Stimulated activated CD4-positive, alpha-beta T cell treated with anti-CD3 and anti-CD28 coated beads, Interleukin-15, amount 100 ng/mL, for 1 hour (primary cell): ENCODE results near the gene MLST8.

Source experiments
- DNase-seq, 2 donors: peaks; one replicate each; pipeline ENCODE4 v3.0.0-alpha.2; 2020; ENCODE audit warnings: low read depth in 1 of 2, low spot score in 1 of 2

Gene MLST8

DNA sequence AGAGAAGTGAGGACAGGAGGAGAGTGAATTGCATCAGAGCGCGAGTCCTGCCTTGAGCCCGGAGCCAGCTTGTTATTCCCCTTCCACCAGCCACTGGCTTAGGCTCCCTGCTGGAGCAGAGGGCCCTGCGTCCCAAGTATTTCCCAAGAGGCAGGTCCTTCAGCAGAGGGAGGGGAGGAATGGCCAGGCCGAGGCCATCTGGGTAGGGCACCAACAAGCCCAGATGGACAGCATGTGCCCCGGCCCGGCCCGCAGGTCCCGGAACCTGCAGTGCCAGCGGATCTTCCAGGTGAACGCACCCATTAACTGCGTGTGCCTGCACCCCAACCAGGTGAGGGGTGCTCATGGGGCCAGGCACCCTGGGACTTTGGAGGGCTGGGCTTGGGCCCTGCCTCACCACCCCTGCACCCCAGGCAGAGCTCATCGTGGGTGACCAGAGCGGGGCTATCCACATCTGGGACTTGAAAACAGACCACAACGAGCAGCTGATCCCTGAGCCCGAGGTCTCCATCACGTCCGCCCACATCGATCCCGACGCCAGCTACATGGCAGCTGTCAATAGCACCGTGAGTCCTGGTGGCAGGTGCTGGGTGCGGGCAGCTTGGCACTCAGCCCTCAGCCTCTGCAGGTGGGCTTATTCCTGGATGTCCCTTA, 1.7 kb downstream of the MLST8 start:
- DNase-seq: no peak

DNA sequence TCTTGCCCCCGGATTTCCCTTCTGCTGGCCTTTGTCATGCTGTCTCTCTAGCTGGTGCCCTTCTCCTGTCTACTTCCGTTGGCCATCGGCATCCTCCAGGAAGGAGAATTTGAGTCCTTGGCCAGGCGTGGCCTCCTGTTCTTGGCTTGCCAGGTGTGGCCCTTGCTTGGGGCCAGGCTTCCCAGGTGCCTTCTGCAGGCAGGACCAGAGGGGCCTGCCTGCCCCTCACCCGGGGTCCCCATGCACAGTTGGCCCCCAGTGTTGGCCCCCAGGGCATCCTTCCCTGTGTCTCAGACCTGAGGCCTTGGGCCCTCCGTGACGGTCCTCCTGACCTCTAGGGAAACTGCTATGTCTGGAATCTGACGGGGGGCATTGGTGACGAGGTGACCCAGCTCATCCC, 2.6 kb downstream of the MLST8 start:
- no peak for DNase-seq

DNA sequence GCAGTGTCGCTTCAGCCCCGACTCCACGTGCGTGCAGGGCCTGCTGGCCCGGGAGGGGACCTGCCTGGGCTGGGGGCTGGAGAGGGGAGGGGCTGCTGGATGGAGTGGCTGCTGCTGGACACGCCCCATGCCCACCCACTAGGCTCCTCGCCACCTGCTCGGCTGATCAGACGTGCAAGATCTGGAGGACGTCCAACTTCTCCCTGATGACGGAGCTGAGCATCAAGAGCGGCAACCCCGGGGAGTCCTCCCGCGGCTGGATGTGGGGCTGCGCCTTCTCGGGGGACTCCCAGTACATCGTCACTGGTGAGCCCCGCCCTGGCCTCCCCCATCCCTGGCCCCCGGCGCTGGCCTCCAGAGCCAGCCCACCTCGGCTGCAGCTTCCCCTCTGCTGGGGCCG, 3.1 kb downstream of the MLST8 start:
- DNase-seq: no peak

DNA sequence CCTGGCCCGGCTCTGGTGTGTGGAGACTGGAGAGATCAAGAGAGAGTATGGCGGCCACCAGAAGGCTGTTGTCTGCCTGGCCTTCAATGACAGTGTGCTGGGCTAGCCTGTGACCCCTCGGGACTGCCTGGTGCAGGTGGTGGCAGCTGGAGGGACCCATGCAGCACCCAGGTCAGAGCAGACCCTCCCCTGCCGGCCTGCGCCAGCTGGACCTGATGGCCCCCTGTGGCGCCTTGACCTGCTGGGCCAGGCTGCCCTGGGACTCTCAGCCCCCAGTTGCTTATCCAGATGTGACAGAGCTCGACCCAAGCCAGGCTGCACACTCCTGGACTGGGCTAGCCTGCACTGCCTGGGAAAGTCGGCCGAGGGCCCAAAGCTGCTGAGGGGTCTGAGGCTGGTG, 3.5 kb downstream of the MLST8 start:
- DNase-seq: no peak

DNA sequence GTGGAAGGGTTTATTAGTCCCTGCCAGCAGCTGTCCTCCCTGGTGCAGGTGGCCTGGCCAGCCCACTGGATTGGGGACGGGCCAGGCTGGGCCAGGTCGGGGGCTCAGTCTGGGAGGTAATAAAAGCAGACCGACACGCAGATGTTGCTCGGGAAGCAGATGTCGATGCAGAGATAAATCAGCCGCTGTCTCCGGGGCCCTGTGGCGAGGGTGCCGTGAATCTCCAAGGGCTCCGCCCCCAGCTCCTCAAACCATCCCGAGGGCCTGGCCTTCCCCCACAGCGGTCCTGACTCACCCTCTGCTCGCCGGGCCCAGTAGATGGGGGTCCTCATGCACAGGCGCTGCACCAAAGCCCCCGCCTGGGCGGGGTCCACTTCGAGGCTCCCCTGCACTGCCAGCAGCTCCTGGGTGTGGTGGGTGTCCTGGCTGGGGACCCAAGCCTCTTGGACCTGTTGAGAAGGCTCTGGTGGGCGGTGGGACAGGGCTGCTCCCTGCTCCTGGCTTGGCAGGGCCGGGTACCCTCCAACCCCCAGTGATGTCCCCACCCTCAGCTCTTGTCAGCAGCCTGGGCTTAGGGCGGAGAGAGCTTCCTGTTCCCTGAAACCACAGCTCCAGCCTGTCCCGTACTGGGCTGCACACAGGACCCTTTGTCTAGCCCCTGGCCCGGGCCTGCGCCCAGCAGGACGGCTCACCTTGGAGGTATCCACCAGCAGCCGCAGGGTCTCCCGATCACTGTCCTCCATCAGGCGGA, 4.2 kb downstream of the MLST8 start:
- no peak for DNase-seq

DNA sequence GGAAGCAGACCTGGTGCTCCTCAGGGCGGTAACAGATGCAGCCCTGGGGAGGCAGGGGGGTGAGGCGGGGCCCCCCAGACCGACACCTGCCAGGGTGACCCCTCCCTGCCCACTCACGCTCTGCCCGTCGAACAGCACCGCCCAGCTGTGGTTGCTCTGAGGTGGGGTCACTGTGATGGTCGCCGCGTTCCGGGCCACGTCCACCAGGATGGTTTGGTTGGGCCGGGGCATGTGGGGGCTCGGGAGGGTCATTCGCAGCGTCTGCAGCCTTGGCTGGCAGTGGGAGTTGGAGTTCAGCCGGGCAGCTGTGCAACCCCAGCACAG, 4.7 kb downstream of the MLST8 start:
- no peak for DNase-seq

DNA sequence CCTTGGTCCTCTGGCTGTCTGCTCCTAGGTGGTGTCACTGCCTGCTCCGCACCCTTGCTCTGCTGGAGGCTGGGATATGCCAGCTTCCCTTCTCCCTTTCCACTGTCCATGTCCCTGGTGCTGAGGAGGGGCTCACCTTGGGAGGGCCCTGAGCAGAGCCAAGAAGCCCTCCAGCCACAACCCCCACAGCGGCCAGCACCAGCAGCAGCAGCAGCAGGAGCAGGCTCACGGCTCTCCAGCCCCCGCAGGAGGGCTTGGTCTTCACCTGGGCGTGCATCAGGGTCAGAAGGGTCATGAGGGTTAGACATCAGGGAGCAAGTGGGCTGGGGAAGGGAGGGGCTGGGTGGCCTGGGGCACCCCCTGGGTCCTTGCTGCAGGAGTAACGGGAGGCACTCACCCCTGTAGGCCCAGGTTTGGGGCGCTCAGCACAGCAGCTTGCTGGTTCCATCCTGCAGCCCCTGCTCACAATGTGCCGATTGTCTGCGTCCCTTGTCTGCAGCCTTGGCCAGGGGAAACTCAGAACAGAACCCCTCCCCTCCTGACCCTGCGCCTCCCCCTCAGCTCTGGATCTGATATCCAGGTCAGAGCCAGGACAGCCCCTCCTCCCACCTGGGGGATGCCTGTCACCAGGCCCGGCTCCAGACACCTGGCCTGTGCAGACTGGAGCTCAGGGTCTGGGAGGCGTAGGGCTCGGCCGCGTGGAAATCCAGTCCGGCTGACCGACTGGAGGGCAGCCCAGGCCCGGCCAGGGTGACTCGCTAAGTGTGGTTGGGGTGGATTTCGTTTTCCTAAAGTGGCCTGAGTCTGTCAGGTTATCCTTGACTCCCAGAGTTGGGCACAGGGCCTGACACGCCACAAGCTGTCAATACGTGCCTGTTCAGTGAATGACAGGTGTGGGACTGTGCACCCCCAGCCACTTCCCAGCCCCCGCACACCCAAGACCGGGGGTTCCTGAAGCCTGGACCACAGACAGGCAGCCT, 5.4 kb downstream of the MLST8 start, which contains the start of gene BRICD5:
Gene BRICD5, minus strand, starts transcription at position 478 of the 980 bp plus-strand sequence. Its CDS starts 30 bp downstream, at position 448.
- DNase-seq: no peak

DNA sequence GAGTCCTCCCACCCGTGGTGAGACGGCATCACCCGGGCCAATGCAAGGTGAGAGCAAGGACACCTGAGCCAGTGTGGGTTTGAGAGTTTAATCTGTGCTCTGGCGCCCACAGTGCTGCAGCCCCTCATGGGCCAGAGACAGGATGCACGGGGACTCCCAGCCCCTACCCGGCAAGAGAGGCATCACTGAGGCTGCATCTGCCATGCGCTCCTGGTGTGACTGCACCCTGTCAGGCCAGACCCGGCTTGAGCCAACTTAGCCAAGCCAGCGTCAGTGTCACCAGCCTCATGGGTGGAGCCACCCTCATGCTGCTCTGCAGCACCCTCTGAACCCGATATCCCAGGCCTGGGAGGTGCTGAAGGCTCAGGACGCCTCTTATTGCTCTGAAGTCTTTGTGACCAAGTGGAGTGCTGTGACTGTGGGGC, 6.7 kb downstream of the MLST8 start:
- DNase-seq: no peak

DNA sequence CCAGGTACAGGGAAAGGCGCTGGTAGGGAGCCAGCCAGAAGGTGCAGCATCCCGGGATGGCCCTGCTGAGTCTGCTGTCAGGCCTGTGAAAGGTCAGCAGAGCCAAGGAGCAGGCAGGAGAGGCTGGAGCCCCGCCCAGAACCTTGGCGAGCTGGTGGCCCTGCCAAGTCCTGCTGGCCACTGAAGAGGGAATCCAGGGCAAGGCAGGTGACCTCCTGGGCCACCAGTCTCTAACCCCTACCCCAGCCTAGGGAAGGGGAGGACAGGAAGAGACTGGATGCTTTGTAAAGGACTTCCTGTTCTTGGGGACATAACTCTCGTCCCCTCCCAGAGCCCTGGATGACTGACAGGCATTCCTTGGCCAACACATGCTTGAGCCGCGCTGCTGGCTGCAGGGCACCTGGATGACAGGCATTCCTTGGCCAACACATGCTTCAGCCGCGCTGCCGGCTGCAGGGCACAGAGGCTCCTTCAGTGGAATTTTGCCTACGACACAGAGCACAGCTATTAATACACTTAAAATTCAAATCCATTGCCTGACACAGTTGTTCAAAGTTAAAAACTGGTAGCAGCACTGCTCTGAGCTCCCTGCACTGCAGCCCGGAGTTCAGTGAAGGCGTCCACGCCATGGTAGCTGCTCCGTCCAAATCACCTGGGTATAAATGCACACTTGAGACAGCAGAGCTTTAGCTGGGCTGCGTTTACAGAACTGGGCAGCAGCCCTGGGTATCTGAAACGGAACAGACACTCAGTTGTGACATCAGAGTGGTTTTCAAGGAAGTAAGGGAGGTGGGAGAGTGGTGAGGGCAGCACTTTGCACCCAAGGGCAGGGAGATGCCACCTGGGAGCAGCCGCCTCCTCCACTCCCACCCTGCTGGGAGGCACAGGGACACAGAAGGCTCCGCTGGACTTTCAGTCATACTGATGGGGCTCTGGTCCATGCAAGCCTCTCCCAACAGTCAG, 7.4 kb downstream of the MLST8 start:
- no peak for DNase-seq

DNA sequence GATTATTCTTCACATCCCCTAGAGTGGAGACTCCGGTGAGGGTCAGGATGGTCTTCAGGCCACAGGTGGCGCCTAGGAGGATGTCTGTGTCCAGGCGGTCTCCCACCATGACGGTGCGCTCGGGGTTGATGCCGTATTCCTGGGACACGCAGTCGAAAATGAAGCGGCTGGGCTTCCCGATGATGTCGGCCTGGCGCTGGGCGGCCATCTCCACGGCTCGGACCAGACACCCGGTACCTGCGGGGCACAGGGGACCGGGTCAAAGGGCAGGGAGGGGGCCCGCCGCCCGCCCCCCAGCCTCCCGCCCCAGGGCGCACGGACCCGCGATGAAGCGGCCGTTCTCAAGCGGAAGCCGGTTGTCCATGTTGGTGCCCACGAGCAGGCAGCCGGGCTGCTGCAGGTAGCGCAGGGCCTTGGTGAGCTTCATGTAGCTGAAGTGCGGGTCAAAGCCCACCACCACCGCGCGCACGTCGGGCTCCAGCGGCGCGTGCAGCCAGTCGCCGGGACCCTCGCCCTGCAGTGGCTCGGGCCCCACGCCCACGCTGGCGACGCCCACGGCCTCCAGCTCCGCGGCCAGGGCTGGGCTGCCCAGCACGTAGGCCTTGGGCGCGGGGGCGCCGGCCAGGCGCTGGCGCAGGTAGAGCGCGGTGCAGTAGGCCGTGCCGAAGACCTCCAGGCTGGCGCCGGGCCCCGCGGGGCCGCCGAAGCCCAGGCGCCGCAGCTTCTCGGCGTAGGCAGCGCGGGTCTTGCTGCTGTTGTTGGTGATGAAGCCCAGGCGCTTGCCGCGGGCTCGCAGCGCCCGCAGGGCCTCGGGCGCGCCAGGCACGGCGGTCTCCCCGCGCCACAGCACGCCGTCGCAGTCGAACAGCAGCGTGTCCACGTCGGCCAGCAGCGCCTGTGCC, 8.8 kb downstream of the MLST8 start:
- DNase-seq: no peak

DNA sequence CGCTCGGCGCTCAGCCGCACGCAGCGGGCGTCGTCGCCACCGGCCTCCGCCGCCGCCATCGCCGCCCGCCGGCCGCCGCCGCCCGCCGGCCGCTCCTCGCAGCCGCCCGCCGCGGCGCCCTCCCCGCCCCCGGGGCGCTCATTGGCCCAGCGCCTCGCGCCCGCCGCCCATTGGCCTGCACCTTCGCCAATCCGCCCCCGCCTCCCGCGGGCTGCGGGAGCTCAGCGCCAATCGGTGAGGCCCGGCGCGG, 9.4 kb downstream of the MLST8 start, which contains the start of gene PGP:
Gene PGP, minus strand, starts transcription at position 122 of the 250 bp plus-strand sequence. Its CDS starts 63 bp downstream, at position 59.
- DNase-seq: no peak

DNA sequence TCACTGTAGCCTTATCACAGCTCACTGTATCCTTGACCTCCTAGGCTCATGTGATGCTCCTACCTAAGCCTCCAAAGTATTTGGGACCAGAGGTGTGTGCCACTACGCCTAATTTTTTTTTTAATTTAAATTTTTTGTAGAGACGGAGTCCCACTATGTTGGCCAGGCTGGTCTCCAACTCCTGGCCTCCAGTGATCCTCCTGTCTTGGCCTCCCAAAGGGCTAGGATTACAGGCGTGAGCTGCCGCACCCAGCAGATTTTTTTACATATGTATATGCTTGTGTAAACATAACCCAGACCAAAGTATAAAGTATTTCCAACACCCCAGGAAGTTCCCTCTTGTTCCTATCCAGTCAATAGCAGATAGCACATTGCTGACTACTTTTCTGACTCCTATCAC, 11.1 kb downstream of the MLST8 start:
- DNase-seq: no peak

DNA sequence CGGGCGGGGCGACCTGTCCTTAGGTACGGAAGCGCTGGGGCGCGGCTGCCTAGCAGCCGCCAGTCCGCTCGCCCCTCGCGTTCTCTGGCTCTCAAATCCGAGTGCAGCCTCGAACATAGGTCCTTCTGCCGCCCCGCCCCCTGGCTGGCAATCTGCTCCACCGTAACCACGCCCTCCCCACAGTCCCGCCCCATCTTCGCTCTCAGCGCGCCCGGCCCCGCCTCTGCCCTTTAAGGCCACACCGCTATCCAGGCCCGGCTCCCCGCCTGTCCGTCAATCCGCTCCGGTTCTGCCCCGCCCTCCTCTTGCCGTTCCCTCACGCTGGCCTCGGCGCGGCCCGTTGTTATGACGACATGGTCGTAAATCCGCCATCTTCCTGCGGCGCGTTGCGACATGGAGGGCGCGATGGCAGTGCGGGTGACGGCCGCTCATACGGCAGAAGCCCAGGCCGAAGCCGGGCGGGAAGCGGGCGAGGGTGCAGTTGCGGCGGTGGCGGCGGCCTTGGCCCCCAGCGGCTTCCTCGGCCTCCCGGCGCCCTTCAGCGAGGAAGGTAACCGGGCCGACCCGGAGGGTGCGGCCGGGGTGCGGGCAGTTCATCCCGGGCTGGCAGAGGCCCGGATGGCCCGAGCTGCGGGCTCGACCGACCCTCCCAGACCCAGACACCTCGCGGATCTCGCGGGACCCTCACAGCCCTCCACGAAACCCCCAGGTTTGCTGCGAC, 18.1 kb downstream of the MLST8 start, which contains the start of gene E4F1:
Gene E4F1, plus strand, starts transcription at position 371 of the 721 bp plus-strand sequence. Its CDS starts 23 bp downstream, at position 394.
- peak; percentile 97 to 99 for DNase-seq

DNA sequence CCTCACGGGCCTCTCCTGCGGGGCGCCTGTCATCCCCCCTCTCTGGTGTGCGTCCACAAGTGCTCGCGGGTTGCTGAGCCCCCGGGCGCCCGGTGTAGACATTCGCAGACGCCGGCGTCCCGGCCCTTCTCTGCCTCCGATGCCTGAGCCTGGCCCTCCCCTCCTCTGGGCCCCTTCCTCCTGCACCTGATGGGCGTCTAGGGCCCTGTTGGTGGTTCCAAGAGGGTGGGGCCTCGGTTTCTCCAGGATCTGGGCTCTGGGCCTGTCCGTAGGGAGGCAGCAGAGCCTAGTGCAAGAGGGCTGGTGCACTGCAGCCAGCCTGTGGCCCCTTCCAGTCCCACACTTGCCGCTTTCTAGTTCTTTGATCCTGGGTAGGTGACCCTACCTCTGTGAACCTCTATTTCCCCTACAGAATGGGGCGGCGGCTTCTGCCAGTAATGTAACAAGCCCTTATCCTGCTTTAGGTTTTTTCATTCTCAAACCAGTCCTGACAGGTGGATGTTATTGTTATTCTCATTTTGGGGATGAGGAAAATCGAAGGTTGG, 18.8 kb downstream of the MLST8 start:
- no peak for DNase-seq

DNA sequence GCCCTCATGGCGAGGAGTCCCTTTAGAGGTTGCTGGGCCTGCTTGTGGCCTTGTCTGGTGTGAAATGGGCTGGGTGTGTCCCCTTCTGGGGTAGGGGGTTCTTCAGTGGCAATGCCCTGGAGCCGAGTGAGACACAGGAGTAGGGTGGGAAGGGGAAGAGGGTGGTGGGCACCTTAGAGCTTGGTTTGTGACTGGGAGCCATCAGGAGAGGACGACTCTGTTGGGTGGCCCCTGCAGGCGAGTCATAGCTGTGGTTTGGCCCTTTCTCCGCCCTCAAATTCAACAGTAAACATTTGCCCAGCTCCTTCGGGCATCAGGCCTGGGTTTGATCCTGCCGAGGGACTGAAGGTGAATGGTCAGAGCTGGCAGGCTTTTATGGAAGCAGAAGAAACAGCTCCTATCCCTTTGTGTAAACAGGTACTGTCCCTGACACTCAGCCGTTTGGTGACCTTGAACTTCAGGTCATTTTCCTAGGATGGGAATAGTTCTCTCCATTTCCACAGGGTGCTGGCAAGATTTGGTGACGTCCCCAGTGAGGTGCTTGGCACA, 21.1 kb downstream of the MLST8 start:
- DNase-seq: no peak

DNA sequence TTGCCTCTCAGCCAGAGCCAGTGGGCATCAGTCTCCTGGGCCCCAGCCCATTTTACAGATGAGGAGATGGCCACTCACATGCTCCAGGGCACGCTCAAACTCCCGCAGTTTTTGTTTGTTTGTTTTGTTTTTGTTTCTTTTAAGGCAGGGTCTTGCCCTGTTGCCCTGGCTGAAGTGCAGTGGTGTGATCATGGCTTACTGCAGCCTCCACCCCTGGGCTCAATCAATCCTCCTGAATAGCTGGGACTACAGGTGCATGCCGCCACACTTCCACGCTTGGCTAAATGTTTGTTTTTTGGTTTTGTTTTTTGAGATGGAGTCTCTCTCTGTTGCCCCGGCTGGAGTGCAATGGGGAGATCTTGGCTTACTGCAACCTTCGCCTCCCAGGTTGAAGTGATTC, 21.7 kb downstream of the MLST8 start:
- DNase-seq: no peak

DNA sequence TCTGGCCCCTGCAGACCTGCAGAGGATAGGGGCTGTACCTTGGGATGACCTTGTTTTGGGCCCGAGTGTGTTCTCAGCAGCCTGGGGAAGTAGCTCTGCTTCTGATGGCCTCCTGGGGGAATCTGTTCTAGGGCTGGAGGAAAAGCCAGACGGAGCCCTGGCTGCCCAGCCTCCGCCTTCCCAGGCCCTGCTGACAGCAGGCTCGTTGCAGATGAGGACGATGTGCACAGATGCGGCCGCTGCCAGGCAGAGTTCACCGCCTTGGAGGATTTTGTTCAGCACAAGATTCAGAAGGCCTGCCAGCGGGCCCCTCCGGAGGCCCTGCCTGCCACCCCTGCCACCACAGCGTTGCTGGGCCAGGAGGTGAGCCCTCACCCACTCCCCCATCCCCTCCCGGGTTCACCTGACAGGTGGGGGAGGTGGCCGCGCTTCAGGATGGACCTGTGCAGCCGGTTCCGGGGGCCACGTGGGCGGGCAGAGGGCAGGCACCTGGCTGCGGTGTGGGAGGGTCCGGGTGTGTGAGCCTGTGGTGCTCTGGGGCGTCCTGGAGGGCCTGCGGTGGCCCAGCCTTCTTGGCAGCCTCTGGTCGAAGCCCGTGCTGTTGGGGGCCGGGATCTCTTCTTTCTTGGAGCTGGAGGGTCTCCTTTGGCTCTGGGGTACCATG, 23.0 kb downstream of the MLST8 start:
- DNase-seq: no peak

DNA sequence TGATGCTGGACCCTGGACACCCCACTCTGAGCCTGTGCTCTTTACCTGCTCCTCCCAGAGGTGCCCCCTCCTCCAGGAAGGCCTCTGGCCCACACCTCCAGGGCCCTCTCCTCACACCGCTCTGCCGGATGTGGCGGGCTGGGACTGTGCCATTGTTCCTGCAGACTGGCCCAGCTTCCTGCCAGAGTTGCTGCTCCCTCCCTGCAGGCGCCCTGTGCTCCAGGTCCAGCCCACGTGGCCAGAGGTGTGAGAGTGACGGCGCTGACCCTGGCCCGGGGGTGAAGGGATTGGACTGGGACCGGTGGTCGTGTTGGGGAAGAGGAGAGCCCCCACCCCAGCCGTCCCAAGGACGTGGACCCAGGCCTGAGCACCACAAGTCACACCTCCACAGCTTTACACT, 23.8 kb downstream of the MLST8 start:
- DNase-seq: no peak
